ENCODE results near the gene DNAJC3.

Gene DNAJC3

DNA sequence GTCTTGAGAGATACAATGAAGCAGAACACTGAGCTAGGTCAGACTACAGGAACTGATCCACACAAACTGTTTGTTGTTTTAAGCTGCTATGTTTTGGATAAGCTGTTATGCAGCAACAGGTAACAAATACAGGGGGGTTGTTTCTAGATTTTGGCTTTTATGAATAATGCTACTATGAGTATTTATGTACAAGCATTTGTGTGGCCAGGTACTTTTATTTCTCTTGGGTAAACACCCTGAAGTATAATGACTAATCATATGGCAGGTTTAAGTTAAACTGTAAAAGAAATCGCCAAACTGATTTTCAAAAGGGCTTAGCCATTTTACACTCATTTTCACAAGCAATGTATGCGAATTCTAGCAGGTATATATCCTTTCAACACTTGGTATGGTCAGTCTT, 166.0 kb downstream of the DNAJC3 start:
- DNase-seq (ENCODE audit: low read depth): no peak

All from stimulated activated CD8-positive, alpha-beta memory T cell treated with anti-CD3 and anti-CD28 coated beads, Interleukin-12 subunit alpha, Interleukin-12 subunit beta, amount 100 ng/mL, for 1 hour (primary cell).